SK-N-SH (cell line): ENCODE data around the gene COL5A2. TPM values are rescaled to one million over a fixed set of nuclear protein-coding genes. Genes with fewer than 3 reads are reported as not detected.

Experiments
- CTCF ChIA-PET: fragments of 300-600, 350-600 bp; formaldehyde crosslinking; extraction: SDS; loops from one replicate; lab custom pipeline; 2021; lab: Yijun Ruan, JAX
- POLR2A ChIA-PET: fragments of 350-600 bp; sonication (Branson Sonifier 250); formaldehyde crosslinking; extraction: SDS; loops from one replicate; lab custom pipeline; 2020; ENCODE audit warnings: antibody characterized with exemption, inconsistent platforms; lab: Yijun Ruan, JAX
- DNase-seq: peaks from one replicate; pipeline ENCODE4 v3.0.0; 2012
- H2AFZ ChIP-seq: fragments of 200-600 bp; sonication (generic); 2 replicates; pipeline ENCODE4 v1.8.1; 2016; ENCODE audit warnings: antibody characterized with exemption, mild to moderate bottlenecking, low read depth
- H3F3A ChIP-seq: fragments of 200-600 bp; sonication (generic); replicated peaks from 2 replicates; pipeline ENCODE3; 2016; ENCODE audit warnings: antibody characterized with exemption, mild to moderate bottlenecking; ENCODE audit not compliant: insufficient read depth
- H3K27ac ChIP-seq, 2 experiments: fragments of 200-500 bp in 1 of 2; fragments of 200-600 bp in 1 of 2; sonication (Bioruptor generic) in 1 of 2; sonication (generic), shearing (Covaris generic) in 1 of 2; 2 replicates each; pipeline versions ENCODE4 v1.5.1 to v1.6.1; 2014 to 2016; ENCODE audit warnings: low read depth in 2 of 2, inconsistent platforms in 1 of 2, low read length in 1 of 2, mild to moderate bottlenecking in 1 of 2, mixed read lengths in 1 of 2
- H3K27me3 ChIP-seq: fragments of 200-600 bp; sonication (generic), shearing (Covaris generic); 2 replicates; pipeline ENCODE4 v1.6.1; 2016; ENCODE audit warnings: mixed run types; ENCODE audit not compliant: insufficient read depth
- H3K36me3 ChIP-seq, 2 experiments: fragments of 200-500 bp in 1 of 2; fragments of 200-600 bp in 1 of 2; sonication (Bioruptor generic) in 1 of 2; sonication (generic) in 1 of 2; replicated peaks in 1 of 2; 2 replicates each; pipeline versions ENCODE3 to v1.5.1; 2014 to 2016; ENCODE audit warnings: low read length in 1 of 2, mild to moderate bottlenecking in 1 of 2; ENCODE audit not compliant: insufficient read depth in 2 of 2, control insufficient read depth in 1 of 2
- H3K4me1 ChIP-seq, 2 experiments: fragments of 200-500 bp in 1 of 2; fragments of 200-600 bp in 1 of 2; sonication (Bioruptor generic) in 1 of 2; sonication (generic), shearing (Covaris generic) in 1 of 2; 2 replicates each; pipeline versions ENCODE4 v1.5.1 to v1.6.1; 2014 to 2016; ENCODE audit warnings: low read depth in 1 of 2, low read length in 1 of 2, mixed run types in 1 of 2; ENCODE audit not compliant: insufficient read depth in 2 of 2, control insufficient read depth in 1 of 2
- H3K4me2 ChIP-seq: fragments of 200-600 bp; sonication (generic), shearing (Covaris generic); 2 replicates; pipeline ENCODE4 v1.6.1; 2017; ENCODE audit warnings: mixed run types
- H3K4me3 ChIP-seq, 2 experiments: fragments of 200-500 bp in 1 of 2; fragments of 200-600 bp in 1 of 2; sonication (Bioruptor generic) in 1 of 2; sonication (generic), shearing (Covaris generic) in 1 of 2; 2 replicates each; pipeline versions ENCODE4 v1.5.1 to v1.8.1; 2014 to 2016; ENCODE audit warnings: low read depth in 2 of 2, inconsistent platforms in 1 of 2, low read length in 1 of 2, mild to moderate bottlenecking in 1 of 2, mixed read lengths in 1 of 2, moderate library complexity in 1 of 2
- H3K79me2 ChIP-seq: fragments of 200-600 bp; sonication (generic); 2 replicates; pipeline ENCODE4 v1.8.1; 2017; ENCODE audit warnings: mild to moderate bottlenecking; ENCODE audit not compliant: insufficient read depth
- H3K9ac ChIP-seq: fragments of 200-600 bp; sonication (generic); 2 replicates; pipeline ENCODE4 v1.6.1; 2017; ENCODE audit warnings: mixed run types
- H3K9me2 ChIP-seq: fragments of 200-600 bp; sonication (generic); 2 replicates; pipeline ENCODE4 v1.6.1; 2017; ENCODE audit warnings: mixed run types
- H3K9me3 ChIP-seq: fragments of 200-600 bp; sonication (generic); 2 replicates; pipeline ENCODE4 v1.6.1; 2017; ENCODE audit warnings: mixed run types, mild to moderate bottlenecking, moderate library complexity
- H4K20me1 ChIP-seq: fragments of 200-600 bp; sonication (generic); 2 replicates; pipeline ENCODE4 v1.6.1; 2017; ENCODE audit warnings: mild to moderate bottlenecking, mixed run types; ENCODE audit not compliant: insufficient read depth
- CHD2 ChIP-seq: fragments of 150-350 bp; IDR thresholded peaks from 2 replicates; pipeline ENCODE4 v1.6.1; 2018; ENCODE audit warnings: low read length; ENCODE audit not compliant: partially characterized antibody
- EP300 ChIP-seq, 2 experiments: IDR thresholded peaks; 2 replicates each; pipeline versions ENCODE4 v1.4.0 to v1.6.1; 2012; ENCODE audit warnings: borderline replicate concordance in 1 of 2, low read depth in 1 of 2, low read length in 1 of 2
- FOSL2 ChIP-seq: IDR thresholded peaks from 2 replicates; pipeline ENCODE4 v1.4.0; 2012; ENCODE audit warnings: low read depth, mild to moderate bottlenecking, moderate library complexity, borderline replicate concordance
- JUND ChIP-seq: IDR thresholded peaks from 2 replicates; pipeline ENCODE4 v1.4.0; 2012
- NFIC ChIP-seq: IDR thresholded peaks from 2 replicates; pipeline ENCODE4 v1.4.0; 2012; ENCODE audit warnings: borderline replicate concordance
- SIN3A ChIP-seq: IDR thresholded peaks from 2 replicates; pipeline ENCODE4 v1.6.1; 2012; ENCODE audit warnings: low read depth, mild to moderate bottlenecking, low read length, moderate library complexity, borderline replicate concordance
- TCF12 ChIP-seq: IDR thresholded peaks from 2 replicates; pipeline ENCODE4 v1.4.0; 2012
- WGBS: methylation state at CpG from one replicate; pipeline ENCODE4 v1.1.6; 2017; ENCODE audit warnings: low lambda C conversion rate; 5-methylcytosine and 5-hydroxymethylcytosine counted together
- polyA plus RNA-seq, 3 experiments: library from polyadenylated mRNA; depleted of rRNA; stranded (reverse); fragments of >200 nt; gene quantifications; 2 replicates each; pipeline ENCODE4 v1.2.3, GENCODE V29; 2012
- TF ChIP-seq, protein P1 (sequence below): IDR thresholded peaks from 2 replicates; pipeline ENCODE4 v1.4.0; 2012; ENCODE audit warnings: low read depth, borderline replicate concordance

The COL5A2 gene
- polyA plus RNA-seq, 1 of the 3 experiments (the other 2 are of a cell fraction): 20.4 TPM

DNA sequence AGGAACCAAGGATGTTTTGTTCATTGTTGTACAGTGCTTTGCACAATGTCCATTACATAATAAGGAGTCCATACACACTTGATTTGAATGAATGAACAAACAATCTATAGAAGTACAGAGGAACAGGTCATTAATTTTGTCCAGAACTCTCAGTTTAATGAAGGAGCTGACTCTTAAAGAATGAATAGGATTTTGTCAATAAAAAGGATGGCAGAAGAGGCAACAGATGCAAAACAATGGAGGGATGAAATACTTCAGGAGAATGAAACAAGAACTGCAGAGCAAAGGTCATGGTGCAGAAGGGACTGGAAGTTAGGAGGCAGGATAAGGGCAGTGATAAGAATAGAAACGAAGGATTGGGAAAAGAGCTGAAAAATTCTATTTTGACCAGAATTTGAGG is 28.7 kb upstream of the COL5A2 start:
- Histone ChIP-seq H3F3A (peaks cover 50% of the 10 kb centered on the region), H3K9me2 (no peaks in the 10 kb centered on the region), H4K20me1 (no peaks in the 10 kb centered on the region), H3K36me3 (no peaks in the 10 kb centered on the region), H3K27me3 (no peaks in the 10 kb centered on the region), H3K9me3 (no peaks in the 10 kb centered on the region), H3K27ac (peak overlapping the region; percentile 95 to 99; a peak in 3 of 4 replicates), H3K4me3 (no peak overlapping the region), H3K4me1 (peaks cover 0 to 44% of the 10 kb centered on the region in 2 experiments; a peak in 3 of 4 replicates), H3K9ac (peak overlapping the region; percentile 82; the same call in 1 of the 2 replicates), H3K79me2 (peaks cover 2% of the 10 kb centered on the region; the same call in 1 of the 2 replicates)
- POLR2A ChIA-PET: no interaction called here
- DNase-seq: no peak
- WGBS: 84% methylated on average over 1 of the region's 1 CpG
- CTCF ChIA-PET: interaction anchor here (0.9 kb wide), 1 partner anchor 65 kb away, joined by 3 read pairs; no protein-coding TSS in a partner anchor
- TF ChIP-seq SIN3A: no peak
- TF ChIP-seq, all 33 proteins: peak for 0
- H3K4me2 ChIP-seq: no peak overlapping the region
- H2AFZ ChIP-seq: peak overlapping the region; percentile 5; the same call in 1 of the 2 replicates

- peaks cover 0 to under 1% of the 10 kb centered on the region in 2 experiments for H3K36me3 ChIP-seq
- no peaks in the 10 kb centered on the region for H3K9me2 ChIP-seq
- 42% methylated on average over 3 of the region's 3 CpGs for WGBS
- H3K4me2 ChIP-seq: peak overlapping the region; percentile 44; the same call in 1 of the 2 replicates
- peaks cover 0 to 21% of the 10 kb centered on the region in 2 experiments; a peak in 2 of 4 replicates for H3K4me1 ChIP-seq
- no peaks in the 10 kb centered on the region for H4K20me1 ChIP-seq
- H3K27ac ChIP-seq: peak overlapping the region; percentile 44 to 75
- peak overlapping the region; percentile 8; the same call in 1 of the 2 replicates for H3K9ac ChIP-seq
- H3K79me2 ChIP-seq: peaks cover 2% of the 10 kb centered on the region; the same call in 1 of the 2 replicates
- DNase-seq: no peak
- no peaks in the 10 kb centered on the region for H3K9me3 ChIP-seq
- POLR2A ChIA-PET: no interaction called here
- peak overlapping the region; percentile 73 for H2AFZ ChIP-seq
- no peaks in the 10 kb centered on the region for H3K27me3 ChIP-seq
- peak; percentile 26; the same call in 1 of the 2 replicates for TF ChIP-seq TCF12
- TF ChIP-seq JUND: peak; percentile 76
- TF ChIP-seq, protein P1, sequence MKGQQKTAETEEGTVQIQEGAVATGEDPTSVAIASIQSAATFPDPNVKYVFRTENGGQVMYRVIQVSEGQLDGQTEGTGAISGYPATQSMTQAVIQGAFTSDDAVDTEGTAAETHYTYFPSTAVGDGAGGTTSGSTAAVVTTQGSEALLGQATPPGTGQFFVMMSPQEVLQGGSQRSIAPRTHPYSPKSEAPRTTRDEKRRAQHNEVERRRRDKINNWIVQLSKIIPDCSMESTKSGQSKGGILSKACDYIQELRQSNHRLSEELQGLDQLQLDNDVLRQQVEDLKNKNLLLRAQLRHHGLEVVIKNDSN: no peak
- TF ChIP-seq FOSL2: peak; percentile 84
- no peak for TF ChIP-seq CHD2
- peak in 1 of 2 experiments; percentile 22; a peak in 1 of 4 replicates for TF ChIP-seq EP300 (IDR thresholded peaks at IDR 0.05; ENCODE audit: borderline replicate concordance in 1 of 2, low read depth in 1 of 2, low read length in 1 of 2)
- peak; percentile 20; the same call in 1 of the 2 replicates for TF ChIP-seq NFIC
- peaks cover 26% of the 10 kb centered on the region for H3F3A ChIP-seq
- H3K4me3 ChIP-seq: no peak overlapping the region
- CTCF ChIA-PET: interaction anchor here (0.6 kb wide), 1 partner anchor 590 kb away, joined by 3 read pairs; no protein-coding TSS in a partner anchor
Observed at GRCh38 chr2:189204322-189204941, 24.9 kb upstream of the COL5A2 start.
